OCI-LY1 (cell line): ENCODE data around the gene MILR1.

ENCODE experiments used
- EZH2 ChIP-seq: fragments of 200-600 bp; sonication (generic), shearing (Covaris generic); IDR thresholded peaks from 2 replicates; pipeline ENCODE4 v1.8.0; 2017; ENCODE audit warnings: borderline replicate concordance, mixed run types, mild to moderate bottlenecking, antibody characterized with exemption, low read length, moderate library complexity, mixed read lengths
- TF ChIP-seq, protein P1 (sequence below): fragments of 200-600 bp; sonication (generic), shearing (Covaris generic); IDR thresholded peaks from 2 replicates; pipeline ENCODE4 v1.5.1; 2017; ENCODE audit warnings: mild to moderate bottlenecking, antibody characterized with exemption, low read length, moderate library complexity, mixed read lengths

- TF ChIP-seq, protein P1, sequence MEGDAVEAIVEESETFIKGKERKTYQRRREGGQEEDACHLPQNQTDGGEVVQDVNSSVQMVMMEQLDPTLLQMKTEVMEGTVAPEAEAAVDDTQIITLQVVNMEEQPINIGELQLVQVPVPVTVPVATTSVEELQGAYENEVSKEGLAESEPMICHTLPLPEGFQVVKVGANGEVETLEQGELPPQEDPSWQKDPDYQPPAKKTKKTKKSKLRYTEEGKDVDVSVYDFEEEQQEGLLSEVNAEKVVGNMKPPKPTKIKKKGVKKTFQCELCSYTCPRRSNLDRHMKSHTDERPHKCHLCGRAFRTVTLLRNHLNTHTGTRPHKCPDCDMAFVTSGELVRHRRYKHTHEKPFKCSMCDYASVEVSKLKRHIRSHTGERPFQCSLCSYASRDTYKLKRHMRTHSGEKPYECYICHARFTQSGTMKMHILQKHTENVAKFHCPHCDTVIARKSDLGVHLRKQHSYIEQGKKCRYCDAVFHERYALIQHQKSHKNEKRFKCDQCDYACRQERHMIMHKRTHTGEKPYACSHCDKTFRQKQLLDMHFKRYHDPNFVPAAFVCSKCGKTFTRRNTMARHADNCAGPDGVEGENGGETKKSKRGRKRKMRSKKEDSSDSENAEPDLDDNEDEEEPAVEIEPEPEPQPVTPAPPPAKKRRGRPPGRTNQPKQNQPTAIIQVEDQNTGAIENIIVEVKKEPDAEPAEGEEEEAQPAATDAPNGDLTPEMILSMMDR = no peak
- no peak for TF ChIP-seq EZH2
These were observed at the start of gene MILR1 for GRCh38 chr17:64448665-64449512.
